Measurements from ENCODE around the gene CALY. TPM values are rescaled to one million over a fixed set of nuclear protein-coding genes. Genes with fewer than 3 reads are reported as not detected.

CALY gene
- total RNA-seq, 1 experiment from 2014 or later = 0.47 TPM

DNA sequence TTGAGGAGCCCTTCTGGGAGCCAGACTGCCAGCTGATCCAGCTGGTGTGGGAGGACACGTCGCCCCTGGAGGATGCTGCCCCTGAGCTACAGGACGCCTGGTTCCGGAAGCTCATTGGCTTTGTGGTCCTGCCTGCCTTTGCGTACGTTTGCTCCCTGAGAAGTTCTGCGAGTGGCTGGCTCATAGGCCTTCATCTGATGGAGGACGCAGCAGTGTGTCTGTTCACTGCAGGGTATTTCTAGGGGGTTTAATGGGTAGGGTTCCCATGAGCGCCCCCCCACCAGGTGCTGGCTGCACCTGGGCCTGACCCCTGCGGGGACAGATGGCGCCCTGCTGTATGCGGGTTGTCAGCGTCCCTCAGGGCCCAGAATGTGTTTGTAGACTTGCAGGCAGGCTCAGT lies 47.4 kb upstream of the CALY start:
- Histone ChIP-seq H3K4me2 (ENCODE audit: low read length) (no peak overlapping the region), H3K27ac (ENCODE audit: low read depth, low read length) (no peak overlapping the region), H3K9me3 (ENCODE audit: control insufficient read depth in 1 of 2, insufficient read depth in 1 of 2, low read depth in 1 of 2, low read length in 2 of 2) (no peaks in the 10 kb centered on the region), H3K9ac (ENCODE audit: low read length) (no peak overlapping the region), H3K27me3 (ENCODE audit: insufficient read depth, low read length) (no peaks in the 10 kb centered on the region), H3K36me3 (ENCODE audit: control insufficient read depth in 1 of 2, insufficient read depth in 2 of 2, low read length in 2 of 2) (no peaks in the 10 kb centered on the region), H2AFZ (ENCODE audit: low read depth, low read length, poor library complexity, severe bottlenecking) (no peak overlapping the region), H4K20me1 (ENCODE audit: insufficient read depth) (no peaks in the 10 kb centered on the region), H3K9me2 (ENCODE audit: insufficient read depth) (no peaks in the 10 kb centered on the region), H3K79me2 (ENCODE audit: insufficient read depth, low read length) (no peaks in the 10 kb centered on the region), H3K4me3 (replicated peaks in 1 of 2; ENCODE audit: low read depth in 1 of 2, low read length in 2 of 2) (no peak overlapping the region), H3K4me1 (ENCODE audit: control insufficient read depth in 1 of 2, insufficient read depth in 2 of 2, low read length in 2 of 2) (no peaks in the 10 kb centered on the region)
- no peak for ATAC-seq
- ChIA-PET RAD21 (ENCODE audit: low non-redundant PET in 1 of 2, low total read pairs in 2 of 2, uncharacterized antibody in 2 of 2, unreplicated experiment in 2 of 2) (no interaction called here), POLR2A (no interaction called here), CTCF (no interaction called here)
- no peak for DNase-seq (ENCODE audit: low read depth, low spot score)
- no TSS peak for BruUV-seq (replicated peaks)
- TF ChIP-seq JUND (IDR thresholded peaks at IDR 0.05) (no peak), EZH2phosphoT487 (IDR thresholded peaks at IDR 0.05; ENCODE audit: borderline replicate concordance) (no peak), EZH2 (IDR thresholded peaks at IDR 0.05) (no peak), FOSL1 (IDR thresholded peaks at IDR 0.05; ENCODE audit: low read depth) (no peak), ZNF274 (IDR thresholded peaks at IDR 0.05; ENCODE audit: low read depth, low read length) (no peak), RAD21 (IDR thresholded peaks at IDR 0.05; ENCODE audit: low read depth) (no peak), EGR1 (IDR thresholded peaks at IDR 0.05; ENCODE audit: low read depth) (no peak), CEBPB (IDR thresholded peaks at IDR 0.05; ENCODE audit: low read depth) (no peak)
- TF ChIP-seq, protein P1, sequence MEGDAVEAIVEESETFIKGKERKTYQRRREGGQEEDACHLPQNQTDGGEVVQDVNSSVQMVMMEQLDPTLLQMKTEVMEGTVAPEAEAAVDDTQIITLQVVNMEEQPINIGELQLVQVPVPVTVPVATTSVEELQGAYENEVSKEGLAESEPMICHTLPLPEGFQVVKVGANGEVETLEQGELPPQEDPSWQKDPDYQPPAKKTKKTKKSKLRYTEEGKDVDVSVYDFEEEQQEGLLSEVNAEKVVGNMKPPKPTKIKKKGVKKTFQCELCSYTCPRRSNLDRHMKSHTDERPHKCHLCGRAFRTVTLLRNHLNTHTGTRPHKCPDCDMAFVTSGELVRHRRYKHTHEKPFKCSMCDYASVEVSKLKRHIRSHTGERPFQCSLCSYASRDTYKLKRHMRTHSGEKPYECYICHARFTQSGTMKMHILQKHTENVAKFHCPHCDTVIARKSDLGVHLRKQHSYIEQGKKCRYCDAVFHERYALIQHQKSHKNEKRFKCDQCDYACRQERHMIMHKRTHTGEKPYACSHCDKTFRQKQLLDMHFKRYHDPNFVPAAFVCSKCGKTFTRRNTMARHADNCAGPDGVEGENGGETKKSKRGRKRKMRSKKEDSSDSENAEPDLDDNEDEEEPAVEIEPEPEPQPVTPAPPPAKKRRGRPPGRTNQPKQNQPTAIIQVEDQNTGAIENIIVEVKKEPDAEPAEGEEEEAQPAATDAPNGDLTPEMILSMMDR (IDR thresholded peaks at IDR 0.05 in 2 of 3, conservative IDR thresholded peaks at IDR 0.05 in 1 of 3; ENCODE audit: borderline replicate concordance in 1 of 3, insufficient read depth in 1 of 3, low read depth in 2 of 3, low read length in 2 of 3) = no peak
- intact Hi-C loops (cut with micrococcal nuclease) = no loop called here

DNA sequence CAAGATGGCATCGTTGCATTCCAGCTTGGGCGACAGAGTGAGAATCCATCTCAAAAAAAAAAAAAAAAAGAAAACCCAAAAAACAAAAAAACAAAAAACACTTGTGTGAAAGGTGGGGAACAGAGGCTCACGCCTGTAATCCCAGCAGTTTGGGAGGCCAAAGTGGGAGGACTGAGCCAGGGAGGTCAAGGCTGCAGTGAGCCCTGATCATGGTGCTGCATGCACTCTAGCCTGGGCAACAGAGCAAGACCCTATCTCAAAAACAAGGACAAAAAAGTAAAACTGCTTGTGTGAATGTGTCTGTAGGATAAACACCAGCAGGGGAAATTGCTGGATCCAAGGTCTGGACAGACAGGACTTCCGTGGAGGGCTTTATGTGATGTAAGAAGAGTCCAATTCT lies 46.9 kb upstream of the CALY start:
- no peaks in the 10 kb centered on the region for H3K79me2 ChIP-seq (ENCODE audit: insufficient read depth, low read length)
- ChIA-PET RAD21 (ENCODE audit: low non-redundant PET in 1 of 2, low total read pairs in 2 of 2, uncharacterized antibody in 2 of 2, unreplicated experiment in 2 of 2) (no interaction called here), POLR2A (no interaction called here), CTCF (no interaction called here)
- no peaks in the 10 kb centered on the region for H3K27me3 ChIP-seq (ENCODE audit: insufficient read depth, low read length)
- H3K4me2 ChIP-seq (ENCODE audit: low read length) = no peak overlapping the region
- DNase-seq (ENCODE audit: low read depth, low spot score) = no peak
- BruUV-seq (replicated peaks) = no TSS peak
- H3K4me1 ChIP-seq (ENCODE audit: control insufficient read depth in 1 of 2, insufficient read depth in 2 of 2, low read length in 2 of 2) = no peaks in the 10 kb centered on the region
- no peaks in the 10 kb centered on the region for H3K36me3 ChIP-seq (ENCODE audit: control insufficient read depth in 1 of 2, insufficient read depth in 2 of 2, low read length in 2 of 2)
- no peak for ATAC-seq
- no peak overlapping the region for H3K4me3 ChIP-seq (replicated peaks in 1 of 2; ENCODE audit: low read depth in 1 of 2, low read length in 2 of 2)
- H3K27ac ChIP-seq (ENCODE audit: low read depth, low read length) = no peak overlapping the region
- H3K9ac ChIP-seq (ENCODE audit: low read length) = no peak overlapping the region
- no peak overlapping the region for H2AFZ ChIP-seq (ENCODE audit: low read depth, low read length, poor library complexity, severe bottlenecking)
- no peaks in the 10 kb centered on the region for H4K20me1 ChIP-seq (ENCODE audit: insufficient read depth)
- H3K9me2 ChIP-seq (ENCODE audit: insufficient read depth) = no peaks in the 10 kb centered on the region
- intact Hi-C loops (cut with micrococcal nuclease) = no loop called here
- no peaks in the 10 kb centered on the region for H3K9me3 ChIP-seq (ENCODE audit: control insufficient read depth in 1 of 2, insufficient read depth in 1 of 2, low read depth in 1 of 2, low read length in 2 of 2)
- TF ChIP-seq POLR2AphosphoS5 (IDR thresholded peaks at IDR 0.05; ENCODE audit: low read depth, low read length) = no peak
- TF ChIP-seq, protein P1 (IDR thresholded peaks at IDR 0.05 in 2 of 3, conservative IDR thresholded peaks at IDR 0.05 in 1 of 3; ENCODE audit: borderline replicate concordance in 1 of 3, insufficient read depth in 1 of 3, low read depth in 2 of 3, low read length in 2 of 3) = no peak
- TF ChIP-seq ZFX (IDR thresholded peaks at IDR 0.05) = no peak
- no peak for TF ChIP-seq TCF7L2 (IDR thresholded peaks at IDR 0.05; ENCODE audit: borderline replicate concordance, extremely low read depth, insufficient read depth, insufficient read length)
- TF ChIP-seq CBX3 (IDR thresholded peaks at IDR 0.05; ENCODE audit: low read depth) = no peak
- TF ChIP-seq, protein P2, sequence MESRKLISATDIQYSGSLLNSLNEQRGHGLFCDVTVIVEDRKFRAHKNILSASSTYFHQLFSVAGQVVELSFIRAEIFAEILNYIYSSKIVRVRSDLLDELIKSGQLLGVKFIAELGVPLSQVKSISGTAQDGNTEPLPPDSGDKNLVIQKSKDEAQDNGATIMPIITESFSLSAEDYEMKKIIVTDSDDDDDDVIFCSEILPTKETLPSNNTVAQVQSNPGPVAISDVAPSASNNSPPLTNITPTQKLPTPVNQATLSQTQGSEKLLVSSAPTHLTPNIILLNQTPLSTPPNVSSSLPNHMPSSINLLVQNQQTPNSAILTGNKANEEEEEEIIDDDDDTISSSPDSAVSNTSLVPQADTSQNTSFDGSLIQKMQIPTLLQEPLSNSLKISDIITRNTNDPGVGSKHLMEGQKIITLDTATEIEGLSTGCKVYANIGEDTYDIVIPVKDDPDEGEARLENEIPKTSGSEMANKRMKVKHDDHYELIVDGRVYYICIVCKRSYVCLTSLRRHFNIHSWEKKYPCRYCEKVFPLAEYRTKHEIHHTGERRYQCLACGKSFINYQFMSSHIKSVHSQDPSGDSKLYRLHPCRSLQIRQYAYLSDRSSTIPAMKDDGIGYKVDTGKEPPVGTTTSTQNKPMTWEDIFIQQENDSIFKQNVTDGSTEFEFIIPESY (IDR thresholded peaks at IDR 0.05; ENCODE audit: extremely low read depth, insufficient replicate concordance, low read length) = no peak

Data from HCT116 (cell line).